GM19238 (cell line): ENCODE results near the gene PRSS22.
A peak's percentile ranks its signal among the peaks of the same experiment; 100 is the strongest.

ENCODE experiments used
- DNase-seq: peaks from one replicate; pipeline ENCODE4 v3.0.0; 2011; ENCODE audit warnings: low spot score; ENCODE audit not compliant: insufficient read length

The PRSS22 gene

GRCh38 chr16:2852731-2853507 is 5.1 kb downstream of the PRSS22 start:
- no peak for DNase-seq

DNA sequence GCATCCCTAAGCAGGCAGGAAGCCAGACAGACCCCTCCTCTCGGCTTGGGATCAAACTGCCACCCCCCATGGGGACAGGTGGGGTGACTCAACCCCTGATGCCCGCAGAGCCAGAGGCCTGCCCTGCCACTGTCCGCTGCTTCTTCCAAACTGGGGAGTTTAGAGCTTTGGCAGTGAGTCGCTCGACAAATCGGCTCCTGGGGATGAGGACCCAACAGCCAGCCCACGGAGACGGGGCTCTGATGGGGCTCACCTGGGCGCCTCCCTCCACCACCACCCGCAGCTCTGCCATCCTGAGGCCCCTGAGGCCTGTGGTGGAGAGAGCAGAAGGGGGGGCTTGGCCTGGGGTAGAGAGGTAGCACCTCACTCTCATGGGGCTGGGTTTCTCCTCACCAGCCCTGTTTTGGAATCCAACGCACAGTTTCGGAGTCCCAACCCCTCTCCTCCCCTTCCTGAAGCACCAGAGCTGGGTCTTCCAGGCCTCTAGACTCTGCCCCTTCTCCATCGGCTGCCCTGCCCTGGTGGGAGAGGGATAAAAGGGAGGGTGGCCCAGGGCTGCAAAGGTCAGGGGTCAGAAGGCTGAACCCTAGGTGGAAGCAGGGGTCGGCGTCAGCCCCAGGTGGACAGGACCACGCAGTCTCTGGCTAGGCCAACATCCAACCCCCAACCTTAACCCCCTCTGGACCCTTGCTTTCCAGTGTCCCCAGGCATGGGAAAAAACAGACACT is 5.8 kb downstream of the PRSS22 start:
- no peak for DNase-seq

DNA sequence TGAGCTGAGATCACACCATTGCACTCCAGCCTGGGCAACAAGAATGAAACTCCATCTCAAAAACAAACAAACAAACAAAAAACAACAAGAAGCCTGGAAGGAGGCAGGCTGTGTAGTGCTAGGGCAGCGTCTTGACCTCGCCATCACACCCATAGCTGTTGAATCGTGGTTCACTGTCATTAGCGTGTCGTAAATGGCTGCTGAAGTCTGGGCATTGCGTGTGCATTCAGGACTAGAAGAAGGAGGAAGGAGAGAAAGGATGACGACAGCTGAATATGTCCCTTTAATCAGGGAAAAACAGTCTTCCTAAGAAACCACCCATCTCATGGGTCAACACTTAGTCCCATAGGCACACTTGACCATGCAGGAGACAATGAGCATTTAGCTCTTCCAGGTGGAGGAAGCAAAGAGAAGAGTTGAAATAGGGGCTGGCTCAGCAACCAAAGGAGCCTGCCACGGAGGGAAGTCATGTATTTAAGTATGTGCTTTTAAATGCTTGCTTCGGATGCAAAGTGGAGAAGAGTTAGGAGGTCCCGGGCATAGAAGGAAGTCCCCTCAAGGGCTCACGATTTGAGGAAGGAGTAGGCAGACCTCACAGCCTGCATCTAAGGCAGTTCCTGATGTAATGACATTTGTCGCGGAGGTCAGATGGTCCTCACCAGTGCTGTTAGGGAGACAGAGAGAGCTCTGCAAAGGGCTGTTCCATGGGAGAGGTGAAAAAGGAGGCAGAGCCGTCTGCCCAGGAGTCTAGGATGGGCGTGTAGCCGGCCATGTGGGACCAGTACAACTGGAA is 8.8 kb downstream of the PRSS22 start:
- no peak for DNase-seq

- DNase-seq, result no peak
These were observed 11.3 kb downstream of the PRSS22 start for GRCh38 chr16:2846511-2847310.

DNA sequence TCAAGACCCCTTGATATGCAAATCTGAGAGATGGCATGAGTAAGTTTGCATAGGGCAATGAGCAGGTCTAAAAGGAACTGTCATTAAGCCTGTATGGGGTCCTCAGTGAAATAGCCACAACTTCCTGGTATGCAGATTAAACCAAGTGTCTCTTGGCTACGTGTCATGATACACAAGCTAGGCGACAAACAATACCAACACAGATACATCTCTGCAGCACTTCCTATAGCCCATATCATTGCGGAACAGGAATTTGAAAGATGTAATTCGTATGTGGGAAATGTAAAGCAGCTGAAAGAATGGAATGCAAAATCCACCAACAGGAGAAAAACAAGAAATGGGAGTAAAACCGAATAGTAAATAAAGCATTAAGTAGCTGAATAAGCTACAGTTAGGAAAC is 12.9 kb downstream of the PRSS22 start:
- DNase-seq, result no peak

DNA sequence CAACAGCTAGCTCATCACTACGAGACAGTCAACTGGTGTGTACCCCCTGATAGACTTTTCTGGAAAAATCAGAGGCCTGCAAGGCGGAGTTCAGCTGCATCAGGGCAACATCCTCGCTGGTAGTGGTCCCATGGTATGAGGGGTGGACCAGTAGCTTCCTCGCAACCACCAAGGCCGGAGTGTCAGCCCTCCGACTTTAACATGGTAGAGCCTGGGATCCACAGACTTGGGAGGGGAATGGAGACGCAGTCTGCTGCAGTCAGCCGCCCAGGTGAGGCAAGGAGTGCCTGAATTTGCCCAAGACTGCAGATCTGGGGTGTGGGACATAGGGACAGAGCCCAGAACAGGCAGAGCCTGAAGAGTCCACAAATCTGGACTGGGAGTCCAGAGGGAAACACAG is 14.4 kb downstream of the PRSS22 start:
- DNase-seq, result no peak

DNA sequence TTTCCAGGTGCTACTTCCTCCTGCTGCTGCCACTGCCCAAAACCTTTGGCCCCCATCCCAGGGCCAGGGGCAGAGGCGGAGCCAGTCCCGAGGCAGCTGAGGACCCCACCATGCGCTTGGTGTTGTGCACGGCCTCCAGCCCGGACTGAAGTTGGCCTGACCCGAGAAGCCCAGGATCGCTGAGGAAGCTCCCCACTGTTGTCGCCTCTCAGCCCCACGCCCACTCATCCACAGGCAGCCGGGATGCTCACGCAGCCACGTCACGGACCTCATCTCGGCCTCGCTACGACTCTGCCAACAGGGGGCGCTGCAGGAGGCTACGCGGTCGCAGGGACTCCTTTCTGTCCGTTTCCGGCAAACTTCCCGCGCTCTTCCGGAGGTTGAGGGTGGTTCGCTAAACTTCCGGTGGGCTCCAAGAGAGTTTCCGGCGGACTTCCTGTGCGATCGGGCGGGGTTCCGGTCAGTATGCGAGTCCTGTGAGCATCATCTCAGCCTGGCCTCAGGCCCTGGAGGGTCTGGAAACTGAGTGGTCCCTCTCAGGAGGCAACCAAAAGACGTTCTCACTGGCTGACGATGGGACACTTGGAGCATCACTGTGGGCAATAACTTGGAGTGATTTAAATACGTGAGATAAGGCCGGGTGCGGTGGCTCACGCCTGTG is 15.5 kb downstream of the PRSS22 start:
- DNase-seq, result peak; percentile 63

GRCh38 chr16:2841606-2842339 is 16.2 kb downstream of the PRSS22 start:
- DNase-seq, result no peak

DNA sequence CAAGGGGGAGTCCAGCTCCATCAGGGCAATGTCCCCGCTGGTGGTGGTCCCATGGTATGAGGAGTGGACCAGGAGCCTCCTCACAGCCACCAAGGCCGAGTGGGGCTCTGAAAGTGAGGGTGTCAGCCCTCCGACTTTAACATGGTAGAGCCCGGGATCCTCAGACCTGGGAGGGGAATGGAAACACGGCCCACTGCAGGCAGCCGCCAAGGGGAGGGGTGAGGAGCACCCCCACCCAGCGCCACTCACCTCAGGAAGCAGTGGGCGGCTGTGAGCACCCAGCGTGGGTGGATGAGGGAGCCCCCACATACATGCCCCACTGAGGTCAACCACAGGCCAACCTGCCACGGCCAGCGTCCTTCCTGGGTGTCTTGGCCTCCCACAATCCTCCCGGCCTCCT is 17.1 kb downstream of the PRSS22 start:
- DNase-seq, result no peak

- no peak for DNase-seq
These were observed 18.1 kb downstream of the PRSS22 start for GRCh38 chr16:2839650-2840450.

DNA sequence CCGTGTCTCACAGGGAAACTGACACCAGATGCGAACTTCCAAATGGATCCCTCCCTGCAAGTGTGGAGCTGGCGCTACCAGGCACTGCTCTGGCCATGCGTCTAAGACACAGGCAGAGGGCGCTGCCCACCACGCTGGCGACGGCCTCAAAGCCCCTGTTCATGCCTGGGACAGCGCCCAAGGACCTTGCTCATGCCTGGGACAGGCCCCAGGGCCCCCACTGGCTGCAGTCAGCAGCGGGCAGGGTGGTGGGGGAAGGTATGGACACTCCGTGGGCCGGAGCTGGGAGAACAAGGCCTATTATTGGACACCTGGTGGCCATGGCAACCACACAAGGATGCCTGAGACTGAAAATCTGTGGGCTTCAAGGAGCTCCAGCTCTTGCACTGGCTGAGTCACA is 19.0 kb downstream of the PRSS22 start:
- DNase-seq, result peak; percentile 63

- DNase-seq, result no peak
These were observed 21.1 kb downstream of the PRSS22 start for GRCh38 chr16:2836646-2837508.

DNA sequence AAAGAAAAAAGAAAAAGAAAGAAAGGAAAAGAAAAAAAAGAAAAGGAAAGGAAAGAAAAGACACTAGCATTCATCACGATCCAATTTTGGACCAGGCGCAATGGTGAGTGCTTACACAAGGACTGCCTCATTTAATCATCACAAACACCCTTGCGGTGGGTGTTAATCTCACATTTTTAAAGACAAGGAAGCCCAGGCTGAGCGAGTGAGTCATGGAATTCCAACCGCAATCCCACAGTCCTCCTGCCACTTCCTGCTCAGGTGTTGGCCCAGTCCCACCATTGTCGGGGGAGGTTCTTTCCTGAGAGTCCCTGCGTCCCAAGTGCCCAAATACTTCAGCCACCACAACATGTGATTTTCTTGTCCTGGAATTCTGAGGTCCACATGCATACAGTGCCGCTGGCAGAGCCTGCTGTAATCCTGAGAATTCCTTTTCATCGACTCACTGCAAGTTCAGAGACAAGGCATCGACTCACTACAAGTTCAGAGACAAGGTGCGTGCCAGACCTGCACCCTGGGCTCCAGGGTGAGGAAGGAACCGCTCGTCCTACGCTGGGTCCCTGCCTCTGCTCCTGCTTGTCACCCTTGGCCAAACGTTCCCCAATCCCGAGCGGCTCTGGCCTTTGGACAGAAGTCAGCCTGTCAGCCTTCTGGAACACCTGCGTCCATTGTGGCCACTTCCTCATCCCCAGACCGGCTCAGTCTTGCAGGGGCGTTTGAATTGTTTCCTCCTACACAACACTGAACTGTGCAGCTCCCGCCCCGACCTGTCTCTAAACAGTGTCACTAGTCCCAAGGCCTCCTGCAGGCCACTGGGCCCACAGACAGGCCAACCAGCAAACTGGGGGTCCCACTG is 22.1 kb downstream of the PRSS22 start:
- DNase-seq, result no peak

- no peak for DNase-seq
These were observed 23.0 kb downstream of the PRSS22 start for GRCh38 chr16:2834968-2835367.

GRCh38 chr16:2833776-2834175 is 24.2 kb downstream of the PRSS22 start:
- DNase-seq, result no peak

DNA sequence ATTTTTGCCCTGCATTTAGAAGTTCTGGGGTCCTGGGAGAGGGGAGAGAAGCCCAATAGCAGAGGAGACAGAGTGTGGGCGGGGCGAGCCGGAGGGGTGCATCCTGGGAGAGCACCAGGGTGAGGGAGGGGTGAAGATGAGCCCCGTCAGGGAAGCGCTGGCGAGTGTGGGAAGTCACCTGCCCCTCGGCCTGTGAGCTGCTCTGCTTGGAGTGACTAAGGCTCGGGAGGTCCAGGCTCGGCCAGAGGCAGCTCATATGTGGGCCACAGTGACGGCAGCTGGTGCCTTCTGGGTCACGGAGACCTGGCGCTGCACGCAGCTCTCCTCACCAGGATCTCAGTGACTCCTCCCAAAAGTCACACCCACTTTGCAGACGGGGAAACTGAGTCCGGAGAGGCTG is 26.8 kb downstream of the PRSS22 start:
- no peak for DNase-seq

DNA sequence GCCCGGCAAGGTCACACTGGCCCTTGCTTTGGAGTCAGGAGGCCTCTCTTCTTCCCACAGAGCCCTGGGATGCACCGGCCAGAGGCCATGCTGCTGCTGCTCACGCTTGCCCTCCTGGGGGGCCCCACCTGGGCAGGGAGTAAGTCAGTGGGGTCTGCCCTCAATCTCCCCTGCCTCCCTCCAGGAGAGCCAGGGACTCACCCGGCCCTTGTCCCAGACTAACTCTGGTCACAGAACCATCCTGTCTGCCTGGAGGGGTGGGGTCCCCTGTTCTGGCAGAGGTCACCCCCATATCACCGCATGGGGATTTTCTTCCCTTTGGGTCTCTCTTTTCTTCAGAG is 27.6 kb downstream of the PRSS22 start:
- no peak for DNase-seq
